CD4-positive, alpha-beta T cell treated with Interleukin-6 at 100 ng/mL for 8 hours (primary cell): ENCODE data around the gene PRRT1.
"Not testable (repeated sequence)": the region's sequence is repeated elsewhere in the genome, so short reads cannot be mapped to it uniquely, and the experiment has no call there.

Experiments
- DNase-seq: peaks from one replicate; pipeline ENCODE4 v3.0.0-alpha.2; 2020; ENCODE audit warnings: mixed read lengths, low spot score

PRRT1 gene

GRCh38 chr6:32187725-32188380, 36.1 kb upstream of the PRRT1 start:
- DNase-seq: not testable (repeated sequence)

GRCh38 chr6:32187009-32187709, 35.4 kb upstream of the PRRT1 start:
- no peak for DNase-seq

- not testable (repeated sequence) for DNase-seq
Observed at GRCh38 chr6:32186151-32186840, 34.6 kb upstream of the PRRT1 start.

DNA sequence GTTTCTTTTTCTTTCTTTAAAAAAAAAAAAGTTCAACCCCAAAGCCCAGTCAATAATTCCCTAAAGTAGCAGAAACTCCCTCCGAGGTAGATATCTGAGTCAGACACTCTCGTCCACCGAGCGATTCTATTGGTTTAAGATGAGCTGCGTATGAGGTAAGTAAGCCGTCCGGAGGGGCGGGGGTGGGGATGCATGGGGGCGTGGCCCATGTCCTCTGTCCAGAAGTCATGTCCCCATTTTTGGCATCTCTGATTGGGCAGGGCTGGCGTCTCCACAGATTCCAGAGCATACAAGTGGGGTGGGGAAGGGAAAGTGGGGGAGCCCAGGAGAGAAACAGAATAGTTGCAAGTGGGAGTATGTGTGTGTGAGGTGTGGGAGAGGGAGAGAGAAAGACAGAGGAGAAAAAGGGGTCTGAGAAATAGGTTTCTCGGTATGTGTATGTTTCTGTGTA, 34.0 kb upstream of the PRRT1 start:
- peak; percentile 45 for DNase-seq

- no peak for DNase-seq
Observed at GRCh38 chr6:32184084-32184640, 32.4 kb upstream of the PRRT1 start, which contains the start of gene AGER. TSS of gene AGER (minus strand) at chr6:32184253. CDS start at chr6:32184222, 31 bp downstream.

GRCh38 chr6:32183483-32184083, 31.8 kb upstream of the PRRT1 start:
- no peak for DNase-seq

DNA sequence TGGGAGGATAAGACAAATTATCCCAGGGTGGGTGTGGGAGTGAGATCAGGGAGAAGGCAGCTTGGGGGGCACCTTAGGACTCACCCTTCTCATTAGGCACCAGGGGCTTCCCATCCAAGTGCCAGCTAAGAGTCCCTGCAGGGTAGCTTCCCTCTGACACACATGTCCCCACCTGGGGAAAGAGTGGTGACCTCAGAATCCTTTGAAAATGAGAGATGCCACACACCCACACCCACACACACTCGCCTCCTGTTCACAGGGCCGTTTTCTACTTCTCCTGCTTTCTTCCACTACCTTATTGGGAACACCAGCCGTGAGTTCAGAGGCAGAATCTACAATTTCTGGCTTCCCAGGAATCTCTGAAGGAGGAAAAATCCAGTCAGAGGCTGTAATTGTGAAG, 31.3 kb upstream of the PRRT1 start:
- DNase-seq: no peak

DNA sequence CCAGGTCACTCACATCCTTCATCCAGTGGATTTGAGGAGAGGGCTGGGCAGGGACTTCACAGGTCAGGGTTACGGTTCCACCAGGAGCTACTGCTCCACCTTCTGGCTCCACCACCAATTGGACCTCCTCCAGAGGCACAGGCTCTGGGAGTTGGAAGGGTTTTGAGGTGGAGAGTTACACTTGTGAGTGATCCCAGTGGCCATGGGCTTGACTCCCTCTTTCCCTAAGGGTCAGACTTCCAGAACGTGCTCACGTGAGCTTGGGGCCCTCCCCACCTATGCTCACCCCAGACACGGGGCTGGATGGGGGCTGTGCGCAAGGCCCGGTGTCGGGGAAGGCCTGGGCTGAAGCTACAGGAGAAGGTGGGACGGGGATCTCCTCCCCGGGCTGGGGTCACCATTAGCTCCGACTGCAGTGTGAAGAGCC, 30.8 kb upstream of the PRRT1 start:
- no peak for DNase-seq

- no peak for DNase-seq
Observed at GRCh38 chr6:32181915-32182529, 30.3 kb upstream of the PRRT1 start.

DNA sequence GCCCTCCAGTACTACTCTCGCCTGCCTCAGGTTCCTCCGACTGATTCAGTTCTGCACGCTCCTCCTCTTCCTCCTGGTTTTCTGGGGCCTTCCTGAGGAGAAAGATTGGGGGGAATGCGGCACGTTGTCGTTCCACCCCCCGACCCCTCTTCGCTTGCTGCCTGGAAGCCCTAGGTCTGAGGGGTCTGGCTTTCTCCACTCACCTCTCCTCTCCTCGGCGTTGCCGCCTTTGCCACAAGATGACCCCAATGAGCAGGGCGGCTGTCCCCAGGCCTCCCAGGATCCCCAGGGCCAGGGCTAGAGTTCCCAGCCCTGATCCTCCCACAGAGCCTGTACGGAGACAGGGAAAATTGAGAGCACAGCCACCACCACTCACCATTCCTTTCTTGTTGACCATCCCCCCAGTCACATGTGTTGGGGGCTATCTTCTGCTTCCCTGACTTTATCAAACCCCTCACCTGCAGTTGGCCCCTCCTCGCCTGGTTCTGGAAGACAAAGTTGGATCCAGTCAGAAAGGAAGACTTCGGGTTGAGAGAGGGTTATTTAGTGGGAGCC, 29.5 kb upstream of the PRRT1 start:
- no peak for DNase-seq

DNA sequence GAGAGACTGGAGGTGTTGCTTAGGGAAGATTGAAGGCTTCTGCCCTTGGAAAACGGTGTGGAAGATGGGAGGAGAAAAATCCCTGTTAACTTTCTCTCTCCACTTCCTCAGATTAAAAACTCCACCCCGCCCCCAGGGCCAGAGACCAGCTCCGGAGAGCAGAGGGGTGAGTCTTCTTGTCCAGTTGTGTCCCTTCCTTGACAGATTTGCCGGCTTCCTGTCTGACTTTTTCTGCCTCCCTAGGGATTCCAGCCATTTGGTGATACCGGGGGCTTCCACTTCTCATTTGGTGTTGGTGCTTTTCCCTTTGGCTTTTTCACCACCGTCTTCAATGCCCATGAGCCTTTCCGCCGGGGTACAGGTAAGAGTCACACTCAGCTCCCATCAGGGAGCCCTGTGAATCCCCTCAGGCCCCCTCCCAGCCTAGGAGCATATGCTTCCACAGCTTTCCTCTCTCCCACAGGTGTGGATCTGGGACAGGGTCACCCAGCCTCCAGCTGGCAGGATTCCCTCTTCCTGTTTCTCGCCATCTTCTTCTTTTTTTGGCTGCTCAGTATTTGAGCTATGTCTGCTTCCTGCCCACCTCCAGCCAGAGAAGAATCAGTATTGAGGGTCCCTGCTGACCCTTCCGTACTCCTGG, 28.1 kb upstream of the PRRT1 start:
- no peak for DNase-seq

DNA sequence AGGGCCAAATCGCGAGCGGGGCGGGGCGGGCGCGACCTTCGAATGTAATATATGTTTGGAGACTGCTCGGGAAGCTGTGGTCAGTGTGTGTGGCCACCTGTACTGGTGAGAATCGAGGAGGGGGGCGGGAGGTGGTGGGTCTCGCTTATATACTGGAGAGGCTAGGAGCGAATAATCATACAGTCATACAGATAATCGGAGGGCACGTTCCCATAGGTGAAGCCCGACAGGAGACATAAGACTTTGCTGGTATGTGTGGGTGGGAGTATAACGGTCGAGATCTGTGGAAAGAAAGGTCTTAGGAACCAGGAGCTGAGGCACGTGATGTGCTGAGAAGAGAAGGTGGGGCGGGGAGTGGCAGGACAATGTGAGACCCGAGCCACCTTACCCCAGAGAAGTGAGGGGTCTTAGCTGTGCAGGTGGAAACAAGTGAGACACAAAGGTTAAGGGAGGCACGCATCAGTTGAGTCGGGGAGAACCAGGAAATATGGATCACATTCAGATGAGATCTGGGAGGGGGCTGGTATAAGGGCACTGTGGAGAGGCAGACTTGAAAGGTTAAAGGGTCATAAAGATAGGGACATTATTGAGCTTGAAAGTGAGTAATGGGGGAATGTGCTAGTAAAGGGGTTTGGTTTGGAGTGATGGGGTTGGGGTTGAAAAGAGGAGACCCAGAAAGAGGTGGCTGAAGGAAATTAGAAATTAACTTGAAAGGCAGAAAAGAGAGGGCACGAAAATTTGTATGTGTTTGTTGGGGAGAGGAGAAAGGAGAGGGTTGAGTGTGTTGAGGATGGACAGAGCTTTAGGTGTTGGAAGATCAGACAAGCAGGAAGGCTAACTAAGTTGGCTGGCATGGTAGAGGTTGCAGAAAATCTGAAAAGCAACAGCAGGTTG, 27.1 kb upstream of the PRRT1 start:
- no peak for DNase-seq

DNA sequence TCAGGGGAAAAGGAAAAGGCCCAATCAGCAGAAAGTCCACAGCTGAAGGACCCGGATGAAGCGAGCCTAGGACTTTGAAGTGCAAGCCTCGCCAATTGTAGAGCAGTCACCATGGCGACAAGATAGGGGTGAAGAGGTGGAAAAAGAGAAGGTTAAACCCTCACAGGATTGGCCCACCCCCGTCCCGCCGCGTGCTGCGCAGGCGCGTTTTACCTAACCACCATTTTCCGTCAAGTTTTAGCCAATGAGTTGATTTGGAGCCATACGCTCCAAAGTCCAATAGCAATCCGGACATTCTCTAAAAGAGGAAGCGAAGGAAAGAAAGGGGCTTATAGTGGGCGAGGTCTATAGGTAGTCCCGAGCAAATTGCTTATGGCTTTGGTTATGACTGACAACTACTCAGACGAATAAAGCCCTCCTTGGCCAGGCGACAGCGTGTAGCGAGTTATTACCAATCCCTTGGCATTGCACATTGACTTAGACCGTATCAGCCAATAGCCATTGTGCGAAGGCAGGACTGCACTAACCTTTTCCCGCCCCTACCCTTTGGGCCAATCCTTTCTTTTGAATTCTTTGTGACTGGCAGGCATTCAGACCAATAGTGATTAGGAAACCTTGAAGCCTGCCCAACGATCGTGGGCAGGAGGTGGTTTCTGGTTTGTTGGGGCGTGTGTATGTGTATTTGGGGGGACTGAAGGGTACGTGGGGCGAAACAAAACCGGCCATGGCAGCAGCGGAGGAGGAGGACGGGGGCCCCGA, 26.2 kb upstream of the PRRT1 start, which contains the start of gene RNF5:
Gene RNF5, plus strand, starts transcription at position 618 of the 759 bp plus-strand sequence. Its CDS starts 107 bp downstream, at position 725.
- DNase-seq: peak; percentile 99

DNA sequence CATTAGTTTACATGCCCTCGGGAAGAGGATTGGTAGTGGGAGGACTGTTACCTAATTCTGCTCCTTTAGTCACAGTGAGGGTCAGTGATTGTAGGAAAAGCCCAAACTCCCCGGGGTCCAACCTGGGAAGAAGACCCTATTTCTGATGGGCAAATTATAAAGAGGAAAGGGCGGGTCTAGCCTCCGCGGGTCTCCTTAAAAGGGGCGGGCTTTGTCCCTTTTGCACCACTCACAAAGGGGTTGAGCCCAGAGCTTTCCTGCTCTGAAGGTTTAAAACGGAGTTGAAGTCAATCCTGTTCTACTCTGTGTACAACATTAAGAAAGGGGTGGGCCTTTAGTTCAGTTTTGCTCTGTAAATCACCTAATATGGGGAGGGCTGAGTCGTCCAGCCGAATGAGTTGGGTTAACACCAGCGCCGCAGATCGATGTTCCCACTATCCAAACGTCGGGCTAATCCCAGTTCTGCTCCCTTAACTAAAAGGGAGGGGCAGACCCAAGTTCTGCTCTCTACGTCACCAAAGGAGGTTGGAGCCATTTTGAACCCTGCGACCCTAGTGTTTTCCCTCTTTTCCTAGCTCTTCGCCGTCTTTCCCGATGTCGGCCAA, 25.5 kb upstream of the PRRT1 start:
- peak; percentile 47 for DNase-seq

DNA sequence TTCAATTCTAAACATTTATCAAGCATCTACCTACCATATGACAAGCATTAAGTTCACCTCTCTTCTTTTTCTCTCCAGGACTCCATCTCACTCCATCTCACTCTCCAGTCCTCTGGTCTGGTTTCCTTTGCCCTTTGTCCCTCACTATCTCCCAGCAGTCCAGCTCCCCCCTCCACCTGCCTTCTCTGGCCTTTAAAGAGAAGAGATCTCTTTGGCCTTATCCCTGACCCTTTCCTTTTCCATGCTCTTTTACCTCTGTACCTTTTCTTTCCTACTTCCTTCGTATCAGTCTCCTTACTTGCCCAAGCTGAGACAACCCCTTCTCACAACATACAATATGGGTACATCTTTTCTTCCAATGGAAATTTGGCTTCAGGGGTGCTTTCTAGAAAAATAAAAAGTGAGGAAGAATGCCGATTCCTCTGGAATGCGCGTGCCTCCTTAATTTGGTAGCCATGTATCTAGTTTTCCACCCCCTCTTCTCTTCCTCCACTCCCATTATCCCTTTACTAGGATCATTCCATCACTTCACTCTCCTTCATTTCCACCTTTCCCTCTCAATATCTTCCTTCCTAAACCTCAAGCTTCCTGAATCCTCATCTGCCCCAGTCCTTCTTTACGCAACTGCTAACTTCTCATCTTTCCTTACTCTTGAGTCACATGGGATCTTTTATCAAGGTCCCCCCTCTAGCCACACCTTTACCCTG, 24.9 kb upstream of the PRRT1 start:
- no peak for DNase-seq

DNA sequence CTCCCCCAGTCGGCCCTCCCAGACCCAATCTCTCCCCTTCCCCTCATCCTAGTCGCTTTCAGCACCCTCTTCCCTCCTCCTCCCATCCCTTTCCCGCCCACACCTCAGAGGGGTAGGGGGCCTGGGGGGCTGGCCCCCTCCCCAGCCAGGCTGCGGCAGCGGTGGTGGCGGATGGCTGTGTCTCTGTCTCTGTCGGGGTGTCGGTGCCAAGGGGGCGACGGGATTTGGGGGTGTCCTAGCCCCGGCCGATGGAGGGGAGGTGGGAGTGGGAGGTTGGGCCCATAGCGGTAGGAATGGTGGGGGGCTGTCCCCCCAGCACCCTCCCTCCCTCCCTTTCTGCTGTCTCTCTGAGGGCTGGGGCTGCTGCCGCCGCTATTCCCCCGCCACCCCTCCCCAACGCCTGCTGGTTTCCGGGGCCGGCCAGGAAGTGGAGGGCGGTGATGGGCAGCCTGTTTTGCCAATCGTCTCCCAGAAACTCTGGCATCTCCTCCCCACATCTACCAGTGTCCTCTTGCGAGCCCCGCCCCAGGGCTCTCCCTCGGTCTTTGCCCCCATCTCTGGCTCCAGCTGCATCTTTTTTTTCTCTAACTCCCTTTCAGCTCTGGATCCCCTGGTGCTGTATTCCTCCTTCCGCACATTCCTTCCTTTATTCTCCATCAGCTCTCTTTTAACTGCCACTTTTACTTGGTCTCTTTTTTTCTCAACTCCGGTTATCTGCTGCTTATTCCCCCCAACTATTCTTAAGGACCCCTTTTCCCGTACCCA, 24.2 kb upstream of the PRRT1 start, which contains the start of gene AGPAT1:
Gene AGPAT1, minus strand, starts transcription at position 374 of the 765 bp plus-strand sequence. CDS start 4,588 bp downstream, outside the sequence.
- DNase-seq: peak; percentile 97

- no peak for DNase-seq
Observed at GRCh38 chr6:32175322-32175710, 23.6 kb upstream of the PRRT1 start.
